Measurements from ENCODE around the gene ELOVL7. TPM values are rescaled to one million over a fixed set of nuclear protein-coding genes. Genes with fewer than 3 reads are reported as not detected.

The ELOVL7 gene
- total RNA-seq, 6 donors from 2014 or later, result 1.9 to 17.7 (median 6.7) TPM

DNA sequence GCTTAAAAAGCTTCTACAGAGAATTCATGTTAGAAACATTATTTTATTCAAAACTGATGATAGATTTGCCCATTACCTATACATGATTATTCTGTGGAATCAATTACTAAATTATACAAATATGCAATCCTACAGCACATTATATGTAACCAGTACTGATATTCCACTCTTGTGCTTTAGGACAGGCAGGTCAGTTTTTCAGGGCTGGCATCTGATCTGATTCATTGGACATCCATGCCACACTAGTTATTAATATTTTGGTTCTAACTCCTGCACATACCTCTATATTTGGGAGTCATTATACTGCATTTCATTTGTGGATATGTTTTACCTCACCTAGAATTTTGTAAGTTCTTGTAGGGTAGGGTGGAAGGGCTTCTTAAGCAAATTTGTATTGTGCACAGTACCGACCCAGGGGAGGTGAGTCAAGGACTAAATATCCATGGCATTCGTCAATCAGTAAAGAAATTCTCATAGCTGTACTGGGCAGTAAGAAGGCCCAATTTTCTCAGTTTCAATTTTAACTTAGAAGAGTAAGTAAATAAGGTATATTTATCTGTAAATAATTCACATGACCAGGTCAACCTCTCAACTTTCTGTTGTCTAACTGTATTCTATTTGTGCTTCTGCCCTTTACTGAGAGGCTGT is 33.5 kb downstream of the ELOVL7 start:
- no peaks in the 10 kb centered on the region for H3K36me3 ChIP-seq
- DNase-seq (no peak), ATAC-seq (ENCODE audit: low FRiP score in 2 of 2) (no peak)
- H3K4me3 ChIP-seq, result no peak overlapping the region
- no peaks in the 10 kb centered on the region for H3K27me3 ChIP-seq
- 74 to 83% methylated on average over 2 of the region's 2 CpGs for WGBS, 2 donors
- no peak overlapping the region for H3K27ac ChIP-seq
- no peaks in the 10 kb centered on the region for H3K9me3 ChIP-seq
- peaks cover 0 to 4% (median 0%) of the 10 kb centered on the region in 4 donors for H3K4me1 ChIP-seq
- TF ChIP-seq, protein P1, sequence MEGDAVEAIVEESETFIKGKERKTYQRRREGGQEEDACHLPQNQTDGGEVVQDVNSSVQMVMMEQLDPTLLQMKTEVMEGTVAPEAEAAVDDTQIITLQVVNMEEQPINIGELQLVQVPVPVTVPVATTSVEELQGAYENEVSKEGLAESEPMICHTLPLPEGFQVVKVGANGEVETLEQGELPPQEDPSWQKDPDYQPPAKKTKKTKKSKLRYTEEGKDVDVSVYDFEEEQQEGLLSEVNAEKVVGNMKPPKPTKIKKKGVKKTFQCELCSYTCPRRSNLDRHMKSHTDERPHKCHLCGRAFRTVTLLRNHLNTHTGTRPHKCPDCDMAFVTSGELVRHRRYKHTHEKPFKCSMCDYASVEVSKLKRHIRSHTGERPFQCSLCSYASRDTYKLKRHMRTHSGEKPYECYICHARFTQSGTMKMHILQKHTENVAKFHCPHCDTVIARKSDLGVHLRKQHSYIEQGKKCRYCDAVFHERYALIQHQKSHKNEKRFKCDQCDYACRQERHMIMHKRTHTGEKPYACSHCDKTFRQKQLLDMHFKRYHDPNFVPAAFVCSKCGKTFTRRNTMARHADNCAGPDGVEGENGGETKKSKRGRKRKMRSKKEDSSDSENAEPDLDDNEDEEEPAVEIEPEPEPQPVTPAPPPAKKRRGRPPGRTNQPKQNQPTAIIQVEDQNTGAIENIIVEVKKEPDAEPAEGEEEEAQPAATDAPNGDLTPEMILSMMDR (IDR thresholded peaks at IDR 0.05), result no peak
- TF ChIP-seq POLR2AphosphoS5 (IDR thresholded peaks at IDR 0.05) (no peak), EP300 (IDR thresholded peaks at IDR 0.05) (no peak), POLR2A (IDR thresholded peaks at IDR 0.05) (no peak)

DNA sequence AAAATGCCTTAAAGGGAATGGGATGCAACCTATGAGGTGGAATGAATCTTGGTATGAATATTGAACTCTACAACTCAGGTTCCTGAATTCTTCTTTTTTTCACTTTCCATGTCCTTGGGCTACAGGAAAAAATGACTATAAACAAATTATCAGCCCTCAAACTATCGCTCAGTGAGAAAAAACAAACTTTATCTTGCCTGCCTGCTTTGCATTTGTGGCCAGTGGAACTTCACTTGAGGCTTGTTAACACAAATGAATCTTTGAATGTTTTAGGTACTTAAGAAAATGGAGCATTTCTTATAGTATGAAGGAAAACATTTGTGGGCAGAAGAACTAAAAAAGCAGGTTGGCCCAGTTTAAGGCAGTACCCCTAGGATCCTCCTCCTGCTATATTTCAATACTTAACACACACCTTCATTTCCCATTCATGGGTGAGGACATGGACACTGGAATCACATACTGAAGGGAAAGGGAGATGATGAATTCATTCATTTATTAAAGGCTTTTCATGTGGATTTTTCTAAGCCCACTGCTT is 34.1 kb downstream of the ELOVL7 start:
- H3K4me3 ChIP-seq, result no peak overlapping the region
- H3K27me3 ChIP-seq, result no peaks in the 10 kb centered on the region
- 53 to 65% methylated on average over 1 of the region's 1 CpG for WGBS, 2 donors
- DNase-seq, result no peak
- TF ChIP-seq EP300 (IDR thresholded peaks at IDR 0.05), result no peak
- TF ChIP-seq POLR2A (IDR thresholded peaks at IDR 0.05), result no peak
- TF ChIP-seq POLR2AphosphoS5 (IDR thresholded peaks at IDR 0.05), result no peak
- TF ChIP-seq, protein P1 (IDR thresholded peaks at IDR 0.05), result no peak
- no peaks in the 10 kb centered on the region for H3K36me3 ChIP-seq
- no peak overlapping the region for H3K27ac ChIP-seq
- ATAC-seq (ENCODE audit: low FRiP score in 2 of 2), result no peak
- H3K4me1 ChIP-seq, result peaks cover 0 to 4% (median 0%) of the 10 kb centered on the region in 4 donors
- H3K9me3 ChIP-seq, result no peaks in the 10 kb centered on the region

DNA sequence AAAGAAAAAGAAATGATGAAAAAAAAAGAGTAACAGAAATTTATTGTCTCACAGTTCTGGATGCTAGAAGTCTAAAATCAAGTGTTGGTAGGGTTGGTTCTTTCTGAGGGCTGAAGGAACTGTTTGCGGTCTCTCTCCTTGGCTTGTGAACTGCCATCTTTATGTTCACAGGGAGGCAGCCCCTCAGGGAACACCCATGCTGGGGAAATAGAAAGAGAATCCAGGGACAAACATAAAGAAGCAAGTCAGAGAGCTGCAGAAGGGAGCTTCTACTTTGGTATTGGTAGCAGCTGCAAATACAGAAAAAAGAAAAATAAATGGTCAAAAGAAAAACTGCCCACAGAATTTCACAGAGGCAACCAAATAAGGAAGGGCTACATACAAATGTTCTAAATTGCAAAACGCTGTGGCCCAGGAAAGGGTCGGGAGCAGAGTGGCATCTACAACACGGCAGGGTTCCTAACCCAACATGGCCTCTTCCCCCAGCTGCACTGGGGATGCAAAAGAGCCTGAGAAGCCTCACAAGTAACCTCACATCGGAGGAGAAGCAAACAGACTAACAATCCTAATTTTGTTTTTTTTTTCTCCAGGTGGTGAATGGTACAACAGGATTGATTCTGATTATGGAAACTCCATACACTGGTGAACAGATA is 37.4 kb downstream of the ELOVL7 start:
- Histone ChIP-seq H3K27me3 (no peaks in the 10 kb centered on the region), H3K27ac (no peak overlapping the region), H3K4me3 (no peak overlapping the region), H3K4me1 (peaks cover 0 to 4% (median 0%) of the 10 kb centered on the region in 4 donors), H3K36me3 (no peaks in the 10 kb centered on the region), H3K9me3 (no peaks in the 10 kb centered on the region)
- TF ChIP-seq EP300 (IDR thresholded peaks at IDR 0.05), result no peak
- 67 to 69% methylated on average over 5 of the region's 5 CpGs for WGBS, 2 donors
- no peak for ATAC-seq (ENCODE audit: low FRiP score in 2 of 2)
- no peak for DNase-seq

DNA sequence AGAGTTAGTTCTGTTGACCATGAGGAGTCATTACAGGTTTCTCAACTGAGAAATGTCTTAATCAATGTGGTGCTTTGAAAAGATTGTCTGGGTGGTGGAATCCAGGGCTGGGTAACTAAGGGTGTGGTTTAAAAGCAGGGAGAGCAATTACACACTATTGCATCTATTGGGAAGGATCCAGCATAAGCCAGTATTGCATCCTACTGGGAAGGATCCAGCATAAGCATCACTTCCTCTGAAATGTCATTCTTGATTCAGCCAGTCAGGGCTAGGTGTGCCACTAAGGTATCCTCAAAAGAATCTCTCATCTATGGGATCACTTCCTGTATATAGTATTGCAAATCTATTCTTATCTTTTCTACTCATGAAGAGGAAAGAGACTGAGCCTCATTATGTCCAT is 38.6 kb downstream of the ELOVL7 start:
- H3K27ac ChIP-seq, result no peak overlapping the region
- no peak for ATAC-seq (ENCODE audit: low FRiP score in 2 of 2)
- H3K36me3 ChIP-seq, result no peaks in the 10 kb centered on the region
- H3K4me3 ChIP-seq, result no peak overlapping the region
- DNase-seq, result no peak
- no peaks in the 10 kb centered on the region for H3K27me3 ChIP-seq
- no peaks in the 10 kb centered on the region for H3K9me3 ChIP-seq
- H3K4me1 ChIP-seq, result peaks cover 0 to 4% (median 0%) of the 10 kb centered on the region in 4 donors
- TF ChIP-seq POLR2A (IDR thresholded peaks at IDR 0.05), result no peak
- no peak for TF ChIP-seq EP300 (IDR thresholded peaks at IDR 0.05)
- TF ChIP-seq, protein P1 (IDR thresholded peaks at IDR 0.05), result no peak
- no peak for TF ChIP-seq POLR2AphosphoS5 (IDR thresholded peaks at IDR 0.05)

DNA sequence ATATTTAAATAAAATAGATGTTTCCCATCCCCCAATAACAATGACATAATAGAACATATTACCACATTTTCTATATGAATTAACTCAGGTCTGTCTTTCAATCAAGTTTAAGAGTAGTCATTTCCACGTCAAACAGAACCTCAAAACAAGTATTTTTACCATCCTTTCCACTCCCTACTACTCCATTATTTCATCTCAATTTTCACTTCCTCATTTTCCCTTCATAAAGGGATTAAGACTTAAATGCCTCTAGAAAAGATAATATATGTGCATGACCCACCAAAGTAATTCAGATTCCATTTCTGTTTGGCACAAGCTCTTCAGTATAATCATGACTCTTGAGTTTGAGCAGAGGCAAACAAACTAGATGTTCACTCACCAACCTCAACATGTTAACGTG is 40.4 kb downstream of the ELOVL7 start:
- 69 to 70% methylated on average over 2 of the region's 2 CpGs for WGBS, 2 donors
- ATAC-seq (ENCODE audit: low FRiP score in 2 of 2), result no peak
- Histone ChIP-seq H3K4me1 (no peaks in the 10 kb centered on the region), H3K27me3 (no peaks in the 10 kb centered on the region), H3K4me3 (no peak overlapping the region), H3K9me3 (no peaks in the 10 kb centered on the region), H3K36me3 (no peaks in the 10 kb centered on the region), H3K27ac (no peak overlapping the region)
- TF ChIP-seq POLR2AphosphoS5 (IDR thresholded peaks at IDR 0.05) (no peak), POLR2A (IDR thresholded peaks at IDR 0.05) (no peak), EP300 (IDR thresholded peaks at IDR 0.05) (no peak)
- TF ChIP-seq, protein P1 (IDR thresholded peaks at IDR 0.05), result no peak
- DNase-seq, result no peak

Data from upper lobe of left lung (tissue), 6 donors.